ENCODE measurements around the gene SHC4.
A peak's percentile ranks its signal among the peaks of the same experiment; 100 is the strongest.
"Not testable (repeated sequence)": the region's sequence is repeated elsewhere in the genome, so short reads cannot be mapped to it uniquely, and the experiment has no call there.

Gene SHC4

DNA sequence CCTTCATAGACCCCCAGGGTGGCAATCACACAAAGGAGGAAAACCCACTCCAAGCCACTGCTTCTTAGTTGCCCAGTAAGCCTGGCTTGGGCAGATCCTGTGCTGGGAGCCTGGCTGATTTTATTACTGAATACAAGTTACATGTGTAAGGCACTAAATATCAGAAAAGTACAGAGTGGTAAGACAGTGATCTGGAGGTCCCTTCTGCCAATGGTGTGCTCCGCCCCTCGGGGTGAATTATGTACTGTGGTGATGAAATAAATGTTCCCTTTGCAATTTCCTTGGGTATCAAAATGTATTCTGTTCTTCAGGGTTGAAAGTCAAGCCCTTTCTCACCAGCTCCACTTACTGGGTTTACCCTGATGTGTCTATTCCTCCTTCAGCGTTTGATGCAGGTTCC is 47.0 kb downstream of the SHC4 start:
- no peak for DNase-seq

DNA sequence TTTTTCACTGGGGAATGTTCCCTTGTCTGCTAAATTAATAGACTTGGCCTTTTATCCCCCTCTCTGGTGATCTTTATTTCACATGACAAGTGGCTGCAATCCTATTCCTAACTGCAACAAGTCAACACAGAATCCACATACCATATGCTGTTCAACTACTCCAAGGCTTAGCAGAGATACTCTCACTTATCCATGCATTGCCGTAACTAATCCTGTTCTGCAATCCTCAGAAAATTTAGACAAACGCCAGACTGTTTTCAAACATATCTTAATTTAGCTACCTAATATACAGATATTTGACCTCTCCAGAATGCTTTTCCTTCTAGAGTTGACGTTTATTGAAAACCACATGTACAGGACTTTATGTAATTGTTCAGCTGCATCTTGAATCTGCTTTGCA is 47.9 kb downstream of the SHC4 start:
- no peak for DNase-seq

DNA sequence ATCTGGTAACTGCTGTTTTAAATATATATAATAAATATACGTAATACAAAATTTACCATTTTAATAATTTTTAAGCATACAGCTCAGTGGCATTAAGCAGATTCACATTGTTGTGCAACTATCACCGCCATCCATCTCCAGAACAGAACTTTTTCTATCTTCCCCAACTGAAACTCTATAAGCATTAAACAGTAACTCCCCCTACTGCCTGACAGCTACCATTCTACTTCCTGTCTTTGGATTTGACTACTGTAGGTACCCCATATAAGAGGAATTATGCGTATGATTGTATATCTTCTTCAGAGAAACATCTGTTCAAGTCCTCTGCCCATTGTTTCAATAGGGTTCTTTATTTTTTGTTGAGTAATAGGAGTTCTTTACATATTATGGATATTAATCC is 49.0 kb downstream of the SHC4 start:
- no peak for DNase-seq

DNA sequence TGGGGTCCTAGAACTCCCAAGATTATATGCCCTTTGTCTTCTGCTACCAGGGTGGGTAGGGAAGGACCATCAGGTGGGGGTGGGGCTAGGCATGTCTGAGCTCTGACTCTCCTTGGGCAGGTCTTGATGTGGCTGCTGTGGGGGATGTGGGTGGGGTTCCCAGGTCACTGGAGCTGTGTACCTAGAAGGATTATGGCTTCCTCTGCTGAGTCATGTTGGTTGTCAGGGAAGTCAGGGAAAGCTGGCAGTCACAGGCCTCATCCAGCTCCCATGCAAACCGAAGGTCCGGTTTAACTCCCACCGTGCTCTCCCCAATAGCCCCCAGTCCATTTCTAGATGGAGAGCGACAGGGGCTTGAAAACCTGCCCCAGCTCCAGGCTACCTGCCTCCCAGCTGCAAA is 50.6 kb downstream of the SHC4 start:
- no peak for DNase-seq

- not testable (repeated sequence) for DNase-seq
These were observed 53.2 kb downstream of the SHC4 start for GRCh38 chr15:48910554-48910953.

GRCh38 chr15:48909313-48909712 is 54.4 kb downstream of the SHC4 start:
- not testable (repeated sequence) for DNase-seq

- DNase-seq = no peak
These were observed 57.9 kb downstream of the SHC4 start for GRCh38 chr15:48905847-48906246.

DNA sequence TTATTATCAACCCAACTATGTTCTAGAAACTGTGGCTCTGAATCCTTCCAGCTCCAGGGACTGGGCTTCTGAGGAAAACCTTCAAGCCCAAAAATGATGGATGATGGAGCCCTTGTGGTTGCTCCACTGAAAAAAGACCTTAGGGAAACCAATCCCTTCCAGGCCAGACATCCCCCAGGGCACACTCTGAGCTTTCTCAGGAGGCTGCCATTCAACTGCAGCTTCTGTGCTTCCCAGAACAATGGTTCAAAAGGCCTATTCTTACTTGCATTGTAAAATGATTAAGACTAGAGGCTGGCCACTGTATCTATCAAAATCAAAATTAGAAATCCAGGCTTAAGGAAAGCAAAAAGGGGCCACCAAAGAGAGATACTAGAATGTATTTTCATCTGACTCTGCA is 58.5 kb downstream of the SHC4 start:
- DNase-seq = no peak

- no peak for DNase-seq
These were observed 59.0 kb downstream of the SHC4 start for GRCh38 chr15:48904758-48905157.

DNA sequence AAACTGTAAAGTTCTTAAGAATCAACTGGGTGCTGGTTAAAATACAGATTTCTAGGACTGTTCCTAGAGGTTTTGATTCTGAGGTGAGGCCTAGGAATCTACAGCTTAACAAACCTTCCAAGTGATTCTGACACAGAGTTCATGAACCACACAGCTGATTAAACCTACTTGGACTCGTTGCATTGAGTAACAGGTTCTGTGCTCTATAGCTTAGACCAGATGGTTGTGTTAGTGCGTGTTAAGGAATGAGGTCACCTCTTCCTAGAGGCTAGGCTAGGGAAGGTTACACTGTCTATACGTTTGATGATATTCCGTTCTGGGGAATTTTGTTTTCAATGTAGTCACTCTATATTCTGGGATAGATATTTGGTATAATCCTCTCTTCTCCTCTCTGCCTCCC is 63.9 kb downstream of the SHC4 start:
- no peak for DNase-seq

- DNase-seq = no peak
These were observed 65.3 kb downstream of the SHC4 start for GRCh38 chr15:48898446-48898845.

DNA sequence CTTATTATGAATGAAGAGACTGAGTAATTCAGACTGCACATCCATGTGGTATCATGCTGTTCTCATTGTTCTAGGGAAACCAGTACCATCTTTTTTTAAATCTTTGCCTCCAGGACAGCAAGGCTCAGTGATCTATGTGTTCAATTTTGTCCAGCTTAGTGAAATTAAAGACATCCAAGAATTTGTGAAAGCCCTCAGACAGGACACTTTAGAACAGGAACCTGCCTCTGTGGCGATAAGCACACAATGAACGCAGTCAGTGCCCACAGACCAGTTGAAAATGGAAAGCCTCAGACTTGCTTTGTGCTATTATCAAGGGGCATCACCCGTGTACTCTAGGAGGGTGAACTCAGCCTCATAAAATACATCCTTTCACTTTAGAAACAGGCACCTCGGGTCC is 65.7 kb downstream of the SHC4 start:
- DNase-seq = no peak

DNA sequence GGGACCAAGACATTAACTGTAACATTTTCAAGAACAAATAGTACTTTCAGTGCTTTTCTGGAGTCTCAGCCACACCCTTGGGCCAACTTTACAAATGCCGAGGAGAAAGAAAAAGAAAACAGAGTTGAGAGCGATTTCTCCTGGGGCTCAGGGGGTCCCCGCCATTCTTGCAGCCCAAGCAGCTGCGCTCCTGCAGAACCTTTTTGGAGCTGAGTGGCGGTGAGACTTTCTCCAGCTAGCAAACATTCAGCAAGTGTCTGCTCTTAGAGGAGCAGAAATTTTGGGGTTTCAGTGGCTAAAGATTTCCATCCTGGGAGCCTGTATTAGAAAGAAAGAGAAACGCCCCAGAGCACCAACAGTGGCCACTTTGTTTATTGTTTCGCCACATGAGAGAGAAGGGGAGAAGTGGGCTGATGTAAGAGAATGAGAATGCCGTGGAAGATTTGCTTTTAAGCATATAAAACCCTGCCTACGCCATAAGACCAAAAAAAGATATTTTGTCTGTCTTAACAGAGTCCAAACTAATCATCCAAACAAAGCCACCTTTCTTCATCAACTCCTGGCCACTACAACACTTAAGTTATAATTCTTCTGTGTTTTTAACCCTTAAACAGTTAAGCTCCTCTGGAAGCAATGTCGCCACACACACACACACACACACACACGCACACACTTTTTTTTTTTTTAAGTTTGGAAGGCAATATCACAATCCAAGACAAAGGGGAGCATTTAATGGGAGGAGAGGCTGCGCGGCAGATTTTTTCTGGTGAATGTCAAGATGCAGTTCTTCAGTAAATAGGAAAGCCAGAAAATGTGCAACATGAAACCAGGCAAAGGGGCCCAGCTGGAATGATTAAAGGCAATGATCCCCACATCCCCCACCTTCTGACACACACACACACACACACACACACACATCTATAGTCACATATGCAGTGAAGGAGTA is 66.6 kb downstream of the SHC4 start:
- no peak for DNase-seq

DNA sequence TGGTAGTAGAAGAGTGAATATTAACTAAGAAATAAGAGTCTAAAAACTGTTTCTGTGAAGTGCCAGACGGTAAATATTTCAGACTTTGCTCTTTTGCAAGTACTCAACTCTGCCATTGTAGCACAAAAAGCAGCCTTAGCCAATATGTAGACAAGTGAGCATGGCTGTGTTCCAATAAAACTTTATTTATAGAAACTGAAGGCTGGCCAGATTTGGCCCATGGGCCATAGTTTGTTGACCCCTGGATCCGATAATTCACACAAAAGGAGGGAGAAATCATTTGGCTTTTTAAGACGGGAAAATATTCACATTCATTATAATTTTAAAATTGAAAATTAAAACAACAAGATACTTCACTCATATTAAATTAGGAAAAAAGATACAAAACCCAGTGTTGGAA is 70.4 kb downstream of the SHC4 start:
- no peak for DNase-seq

- DNase-seq = no peak
These were observed 72.4 kb downstream of the SHC4 start for GRCh38 chr15:48891232-48891765.

DNA sequence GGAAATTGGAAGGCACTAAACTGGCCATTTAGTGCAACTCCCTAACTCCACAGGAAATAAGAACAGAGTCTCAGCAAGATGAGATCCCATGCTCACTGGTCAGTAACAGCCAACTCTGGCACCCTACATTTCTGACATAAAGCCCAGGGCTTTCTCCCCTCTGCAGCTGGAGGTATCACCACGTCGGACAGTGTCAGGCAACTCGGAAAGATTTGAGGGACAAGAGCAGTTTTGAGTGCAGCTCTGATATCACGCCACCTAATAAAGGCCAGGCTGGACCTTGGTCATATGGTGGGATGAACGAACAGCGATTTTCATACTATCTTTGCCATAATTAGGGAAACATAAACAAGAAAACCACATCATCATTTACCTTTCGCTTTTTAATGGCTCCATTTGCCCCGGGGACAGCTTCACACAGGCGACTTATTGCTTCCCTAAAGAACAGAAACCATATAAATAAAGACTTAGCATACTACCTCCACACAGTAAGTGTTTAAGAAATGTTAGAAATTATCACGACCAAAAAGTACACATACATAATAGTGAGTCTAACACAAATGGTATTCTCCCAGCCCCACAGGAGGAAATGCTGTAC is 73.2 kb downstream of the SHC4 start:
- no peak for DNase-seq

DNA sequence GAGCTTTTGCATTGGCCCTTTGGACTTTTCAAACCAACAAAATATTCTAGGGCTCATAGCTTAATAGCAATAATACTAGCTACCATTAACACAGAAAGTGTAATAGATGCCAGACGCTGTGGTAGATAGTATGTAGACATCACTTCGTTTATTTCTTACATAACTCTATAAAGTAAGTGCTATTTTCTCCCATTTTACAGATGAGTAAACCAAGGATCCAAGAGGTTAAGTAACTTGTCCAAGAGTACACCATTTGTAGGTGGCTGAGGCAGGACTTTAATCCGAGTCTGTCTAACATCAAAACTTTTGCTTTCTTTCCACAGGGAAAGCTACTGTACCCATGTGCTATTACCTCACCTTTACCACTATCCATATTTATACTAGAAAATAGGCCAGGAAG is 73.8 kb downstream of the SHC4 start:
- no peak for DNase-seq

- DNase-seq = no peak
These were observed 74.9 kb downstream of the SHC4 start for GRCh38 chr15:48888836-48889235.

DNA sequence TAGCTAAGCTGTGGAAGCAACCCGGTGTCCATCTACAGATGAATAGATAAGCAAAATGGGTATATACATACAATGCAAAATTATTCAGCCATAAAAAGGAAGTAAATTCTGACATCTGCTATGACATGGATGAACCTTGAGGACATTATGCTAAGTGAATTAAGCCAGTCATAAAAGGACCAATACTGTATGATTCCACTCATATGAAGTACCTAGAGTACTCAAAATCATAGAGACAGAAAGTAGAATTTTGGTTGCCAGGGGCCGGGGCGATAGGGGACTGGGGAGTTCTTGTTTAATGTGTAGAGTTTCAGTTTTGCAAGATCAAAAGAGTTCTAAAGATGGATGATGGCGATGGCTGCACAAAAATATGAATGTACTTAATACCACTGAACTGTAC is 75.5 kb downstream of the SHC4 start:
- DNase-seq = no peak

GRCh38 chr15:48887144-48887543 is 76.6 kb downstream of the SHC4 start:
- DNase-seq = no peak

DNA sequence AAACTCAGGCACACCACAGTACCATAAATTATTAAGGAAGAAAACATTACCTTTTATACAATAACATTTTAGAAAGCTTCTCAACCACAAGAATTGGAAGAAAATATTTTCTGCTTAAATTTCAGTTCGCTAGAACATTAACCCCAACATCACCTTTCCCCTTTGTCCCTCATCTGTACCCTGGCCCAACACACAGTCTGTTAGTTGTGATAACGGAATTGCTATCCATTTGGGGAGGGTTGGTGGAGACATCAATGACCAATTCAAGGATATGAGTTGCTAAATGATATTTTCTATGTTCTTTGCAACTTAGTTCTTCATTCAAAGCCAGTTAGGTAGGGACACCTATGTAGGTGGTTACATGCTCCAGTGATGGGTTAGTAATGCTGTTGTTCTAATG is 80.0 kb downstream of the SHC4 start:
- DNase-seq = no peak

GRCh38 chr15:48880070-48880634 is 83.6 kb downstream of the SHC4 start:
- DNase-seq = no peak

DNA sequence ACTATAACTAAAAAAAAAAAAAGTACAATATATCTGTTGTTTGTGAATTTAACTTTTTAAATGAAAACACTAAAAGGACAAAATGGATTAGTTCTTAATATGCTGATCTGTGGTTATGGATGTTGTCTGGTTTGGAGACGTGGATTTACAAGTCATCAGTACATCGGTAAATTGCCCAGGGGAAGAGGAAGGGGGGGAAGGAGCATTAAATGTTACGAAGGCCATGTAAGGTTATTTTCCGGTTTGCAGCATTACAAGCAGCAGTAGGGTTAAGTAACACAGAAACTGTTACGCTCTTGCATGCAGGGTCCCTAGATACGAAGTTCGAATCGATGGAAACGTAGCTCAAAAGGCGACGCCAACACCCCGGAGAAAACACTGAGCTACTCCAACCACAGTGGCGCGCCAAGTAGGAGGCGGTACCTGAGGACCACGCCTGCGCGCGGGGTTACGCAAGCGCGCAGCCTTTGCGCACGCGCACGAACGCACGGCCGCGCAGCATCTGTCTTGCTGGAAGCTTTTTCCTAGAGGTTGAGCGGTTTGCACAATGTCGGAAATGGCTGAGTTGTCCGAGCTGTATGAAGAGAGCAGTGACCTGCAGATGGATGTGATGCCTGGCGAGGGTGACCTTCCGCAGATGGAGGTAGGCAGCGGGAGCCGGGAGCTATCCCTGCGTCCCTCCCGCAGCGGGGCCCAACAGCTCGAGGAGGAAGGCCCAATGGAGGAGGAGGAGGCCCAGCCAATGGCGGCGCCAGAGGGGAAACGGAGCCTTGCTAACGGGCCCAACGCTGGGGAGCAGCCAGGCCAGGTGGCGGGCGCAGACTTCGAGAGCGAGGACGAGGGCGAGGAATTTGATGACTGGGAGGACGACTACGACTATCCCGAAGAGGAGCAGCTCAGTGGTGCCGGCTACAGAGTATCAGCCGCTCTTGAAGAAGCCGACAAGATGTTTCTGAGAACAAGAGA is 85.8 kb downstream of the SHC4 start, which contains the start of gene EID1:
Gene EID1 (plus strand): TSS at position 505 of the 966 bp plus-strand sequence. CDS start 43 bp downstream, at position 548.
- DNase-seq = peak; percentile 79

All from NCI-H2081 treated with DMSO at 0.1 percent for 48 hours (cell line).